GM18505 (cell line): ENCODE measurements around the gene TBC1D28.
"Not testable (repeated sequence)": the region's sequence is repeated elsewhere in the genome, so short reads cannot be mapped to it uniquely, and the experiment has no call there.

Experiments
- ATAC-seq: cut with Tn5 transposase; IDR thresholded peaks from one replicate; pipeline ENCODE4 v1.9.1; 2021; ENCODE audit not compliant: unreplicated experiment
- POLR2A ChIP-seq: IDR thresholded peaks from 4 replicates; pipeline ENCODE4 v1.6.1; 2011; ENCODE audit warnings: borderline replicate concordance; ENCODE audit not compliant: insufficient read depth, insufficient read length; ENCODE audit errors: extremely low read depth

TBC1D28 gene

GRCh38 chr17:18626152-18626870, 17.9 kb downstream of the TBC1D28 start:
- no peak for TF ChIP-seq POLR2A
- no peak for ATAC-seq

GRCh38 chr17:18625509-18626104, 18.6 kb downstream of the TBC1D28 start:
- peak; percentile 80 for ATAC-seq

- ATAC-seq, result peak; percentile 8
Measured at GRCh38 chr17:18624862-18625501, 19.2 kb downstream of the TBC1D28 start.

DNA sequence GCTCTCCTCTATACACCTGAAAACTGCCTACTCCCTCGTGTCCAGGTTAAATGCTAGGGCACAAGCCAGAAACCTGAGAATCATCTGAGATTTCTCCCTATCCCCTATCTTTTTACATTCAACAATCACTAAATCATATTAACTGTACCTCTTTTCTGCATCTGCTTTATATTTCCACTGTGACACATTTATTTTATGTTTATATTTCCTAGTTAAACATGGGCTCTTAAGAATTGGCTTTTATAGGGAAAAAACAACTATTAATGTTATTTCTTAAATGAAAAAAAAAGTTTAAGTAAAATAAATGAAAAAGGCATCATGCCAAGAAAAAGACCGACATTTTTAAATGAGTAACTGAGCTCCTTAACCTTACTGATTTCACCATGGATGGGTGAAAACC, 26.6 kb downstream of the TBC1D28 start:
- not testable (repeated sequence) for ATAC-seq

- not testable (repeated sequence) for ATAC-seq
Measured at GRCh38 chr17:18613016-18613415, 31.2 kb downstream of the TBC1D28 start.

DNA sequence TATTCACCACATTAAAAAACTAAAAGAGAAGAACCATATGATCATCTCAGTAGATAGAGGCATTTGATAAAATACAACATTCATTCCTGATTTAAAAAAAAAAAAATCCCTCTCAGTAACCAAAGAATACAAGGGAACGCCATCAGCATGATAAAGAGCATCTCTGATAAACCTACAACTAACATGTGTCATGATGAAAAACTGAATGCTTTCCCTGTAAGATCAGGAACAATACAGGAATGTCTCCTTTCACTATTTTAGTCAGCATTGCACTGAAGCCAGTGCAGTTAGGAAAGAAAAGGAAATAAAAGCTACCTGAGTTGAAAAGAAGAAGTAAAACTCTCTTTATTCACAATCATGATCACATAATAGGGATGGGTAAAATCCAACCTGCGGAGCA, 51.1 kb downstream of the TBC1D28 start:
- ATAC-seq, result not testable (repeated sequence)
